HFF-Myc (cell line): ENCODE data around the gene LRP2.

Source experiments
- DNase-seq: peaks from one replicate; pipeline ENCODE4 v3.0.0-alpha.2; 2011; ENCODE audit warnings: low read depth; ENCODE audit errors: extremely low read depth
- H3K4me3 ChIP-seq: replicated peaks from 2 replicates; pipeline ENCODE4 v1.5.1; 2011; ENCODE audit warnings: low read depth, mild to moderate bottlenecking, control low read depth, low read length
- CTCF ChIP-seq: IDR thresholded peaks from 2 replicates; pipeline ENCODE4 v1.5.1; 2012; ENCODE audit warnings: mild to moderate bottlenecking, low read depth, low read length, control low read depth; ENCODE audit errors: missing control alignments

LRP2 gene

GRCh38 chr2:169077674-169078240 lies 284.6 kb downstream of the LRP2 start:
- no peak for DNase-seq
- H3K4me3 ChIP-seq = no peak overlapping the region
- no peak for TF ChIP-seq CTCF
